Common myeloid progenitor, CD34-positive (primary cell): Measurements from ENCODE around the gene COX5A.
"Not testable (repeated sequence)": the region's sequence is repeated elsewhere in the genome, so short reads cannot be mapped to it uniquely, and the experiment has no call there.

Experiments
- CTCF ChIA-PET: fragments of 350-600 bp; sonication (Branson Sonifier 250); formaldehyde crosslinking; loops from one replicate; lab custom pipeline; 2021; ENCODE audit warnings: antibody characterized with exemption; lab: Charles Lee
- POLR2A ChIA-PET: fragments of 350-600 bp; sonication (Branson Sonifier 250); formaldehyde crosslinking; loops from one replicate; lab custom pipeline; 2021; ENCODE audit warnings: antibody characterized with exemption; lab: Charles Lee
- DNase-seq, 3 donors: peaks; one replicate each; pipeline versions ENCODE4 v3.0.0 to v3.0.0-alpha.2; 2013
- H3K27ac ChIP-seq, 2 experiments: 1 replicate in 1 of 2; 2 replicates in 1 of 2; pipeline ENCODE4 v1.7.0; 2013; ENCODE audit warnings: inconsistent platforms in 2 of 2, low read length in 2 of 2, mild to moderate bottlenecking in 2 of 2, low read depth in 1 of 2, moderate library complexity in 1 of 2; ENCODE audit not compliant: severe bottlenecking in 2 of 2, insufficient read depth in 1 of 2, poor library complexity in 1 of 2
- H3K27me3 ChIP-seq, 5 experiments: replicated peaks in 2 of 5; 1 replicate in 3 of 5; 2 replicates in 2 of 5; pipeline versions ENCODE4 v1.6.1 to v1.7.0; 2013; ENCODE audit warnings: low read length in 4 of 5, mild to moderate bottlenecking in 2 of 5, moderate library complexity in 2 of 5, inconsistent platforms in 1 of 5; ENCODE audit not compliant: insufficient read depth in 5 of 5, control insufficient read depth in 4 of 5
- H3K36me3 ChIP-seq, 4 experiments: 1 replicate in 2 of 4; 2 replicates in 2 of 4; pipeline versions ENCODE4 v1.6.1 to v1.7.0; 2013; ENCODE audit warnings: low read length in 3 of 4, control low read depth in 1 of 4, mild to moderate bottlenecking in 1 of 4; ENCODE audit not compliant: control insufficient read depth in 4 of 4, insufficient read depth in 4 of 4
- H3K4me1 ChIP-seq, 4 experiments: 1 replicate in 3 of 4; 2 replicates in 1 of 4; pipeline versions ENCODE4 v1.6.1 to v1.7.1; 2013; ENCODE audit warnings: low read length in 3 of 4, mild to moderate bottlenecking in 3 of 4, control low read depth in 1 of 4, inconsistent platforms in 1 of 4, moderate library complexity in 1 of 4; ENCODE audit not compliant: control insufficient read depth in 4 of 4, insufficient read depth in 4 of 4; ENCODE audit errors: control extremely low read depth in 1 of 4
- H3K4me3 ChIP-seq, 7 experiments: 1 replicate in 4 of 7; 2 replicates in 3 of 7; pipeline versions ENCODE4 v1.5.1 to v1.7.0; 2013; ENCODE audit warnings: mild to moderate bottlenecking in 7 of 7, low read length in 6 of 7, moderate library complexity in 6 of 7, inconsistent platforms in 2 of 7, low read depth in 2 of 7, control low read depth in 1 of 7; ENCODE audit not compliant: insufficient read depth in 4 of 7, control insufficient read depth in 1 of 7; ENCODE audit errors: extremely low read depth in 1 of 7
- H3K9me3 ChIP-seq, 5 experiments: 1 replicate in 4 of 5; 2 replicates in 1 of 5; pipeline versions ENCODE4 v1.6.1 to v1.7.1; 2013; ENCODE audit warnings: low read length in 4 of 5, mild to moderate bottlenecking in 2 of 5, inconsistent platforms in 1 of 5, low read depth in 1 of 5, moderate library complexity in 1 of 5; ENCODE audit not compliant: control insufficient read depth in 4 of 5, insufficient read depth in 2 of 5; ENCODE audit errors: control extremely low read depth in 1 of 5
- WGBS: methylation state at CpG from one replicate; pipeline ENCODE4 v1.1.5; 2013; ENCODE audit not compliant: insufficient coverage; 5-methylcytosine and 5-hydroxymethylcytosine counted together

The COX5A gene

GRCh38 chr15:74913799-74914198 lies 24.1 kb downstream of the COX5A start:
- CTCF ChIA-PET: interaction anchor here (1.1 kb wide), 1 partner anchor 37 kb away, joined by 3 read pairs; no protein-coding TSS in a partner anchor
- peaks cover 11 to 52% (median 37%) of the 10 kb centered on the region in 4 experiments for H3K36me3 ChIP-seq
- DNase-seq, H3K9me3 ChIP-seq, POLR2A ChIA-PET, H3K27me3 ChIP-seq, H3K4me3 ChIP-seq, H3K27ac ChIP-seq, H3K4me1 ChIP-seq: not testable (repeated sequence)
- WGBS: 100% methylated on average over 6 of the region's 8 CpGs

DNA sequence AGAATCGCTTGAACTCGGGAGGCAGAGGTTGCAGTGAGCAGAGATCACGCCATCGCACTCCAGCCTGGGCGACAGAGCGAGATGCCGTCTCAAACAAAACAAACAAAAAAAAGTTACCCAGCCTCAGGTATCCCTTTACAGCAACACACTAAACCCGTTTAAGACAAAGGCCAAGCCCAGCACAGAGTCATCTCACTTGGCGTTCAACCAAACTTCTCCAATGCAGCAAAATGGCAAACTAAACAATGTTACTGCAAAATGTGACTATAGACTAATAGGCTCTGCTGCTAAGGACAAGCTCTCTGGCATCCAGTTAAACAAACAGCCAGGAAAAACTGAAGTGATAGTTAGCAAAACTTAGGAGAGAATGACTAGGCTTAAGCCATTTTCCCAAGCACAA lies 24.8 kb downstream of the COX5A start:
- ChIA-PET POLR2A (no interaction called here), CTCF (interaction anchor here (1.1 to 1.9 kb wide), 2 partner anchors 11 to 37 kb away, joined by 3 to 10 read pairs; no protein-coding TSS in a partner anchor)
- Histone ChIP-seq H3K9me3 (no peaks in the 10 kb centered on the region), H3K27ac (peak overlapping the region in 1 of 2 experiments; percentile 36), H3K27me3 (no peaks in the 10 kb centered on the region), H3K36me3 (peaks cover 8 to 45% (median 32%) of the 10 kb centered on the region in 4 experiments), H3K4me3 (no peak overlapping the region), H3K4me1 (no peaks in the 10 kb centered on the region)
- DNase-seq: no peak
- WGBS: 91% methylated on average over 8 of the region's 9 CpGs

DNA sequence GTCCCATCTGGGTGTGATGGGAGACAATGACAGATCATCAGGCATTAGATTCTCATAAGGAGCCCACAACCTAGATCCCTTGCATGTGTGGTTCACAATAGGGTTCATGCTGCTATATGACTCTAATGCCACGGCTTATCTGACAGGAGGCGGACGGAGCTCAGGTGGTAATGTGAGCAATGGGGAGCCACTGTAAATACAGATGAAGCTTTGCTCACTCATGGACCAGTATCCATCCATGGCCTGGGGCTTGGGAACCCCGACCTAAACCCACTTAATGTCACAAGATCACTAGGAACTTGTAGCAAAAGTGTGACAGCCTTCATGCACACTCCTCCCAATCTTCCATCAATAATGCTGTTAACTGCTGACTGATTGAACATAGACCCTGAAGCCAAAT lies 29.2 kb downstream of the COX5A start:
- CTCF ChIA-PET: interaction anchor here (1.4 to 2.7 kb wide), 4 partner anchors 9 to 50 kb away, joined by 3 to 8 read pairs (median 6); no protein-coding TSS in a partner anchor
- Histone ChIP-seq H3K27me3 (no peaks in the 10 kb centered on the region), H3K9me3 (no peaks in the 10 kb centered on the region), H3K36me3 (peaks cover 6 to 35% (median 23%) of the 10 kb centered on the region in 4 experiments), H3K4me1 (peaks cover 7 to 32% (median 22%) of the 10 kb centered on the region in 4 experiments), H3K4me3 (no peak overlapping the region), H3K27ac (no peak overlapping the region)
- POLR2A ChIA-PET: no interaction called here
- 98% methylated on average over 4 of the region's 4 CpGs for WGBS
- DNase-seq: no peak

DNA sequence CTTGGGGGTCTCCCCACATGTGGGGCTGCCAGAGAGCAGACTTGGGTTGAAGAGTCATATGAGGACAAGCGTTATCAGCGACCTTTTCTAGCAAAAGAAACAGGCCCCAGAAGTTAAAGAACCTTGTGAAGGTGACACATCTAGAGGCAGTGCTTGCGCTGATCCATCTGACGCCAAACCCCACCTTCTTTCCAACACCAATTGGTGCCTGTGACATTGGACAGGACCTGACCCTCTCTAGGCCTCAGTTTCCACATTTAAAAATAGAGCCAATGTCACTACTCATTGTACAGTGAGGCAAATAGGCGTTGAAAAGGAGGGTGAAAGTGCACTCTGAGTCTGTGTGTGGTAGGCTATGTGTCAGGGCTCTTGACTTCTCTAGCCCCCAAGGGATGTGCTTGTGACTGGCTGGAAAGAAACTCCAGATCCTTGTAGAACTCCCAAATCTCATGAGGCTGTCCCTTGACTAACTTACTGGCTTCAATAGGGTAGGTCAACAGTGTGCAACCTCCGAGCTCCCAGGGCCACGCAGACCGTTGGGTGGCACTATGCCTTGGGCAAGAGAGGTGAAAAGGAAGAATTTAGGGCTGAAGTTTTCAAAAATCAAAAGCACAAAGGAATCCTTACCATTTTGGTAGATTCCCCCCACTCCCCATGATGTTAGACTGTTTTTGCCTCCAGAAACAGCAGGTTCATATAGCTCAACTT lies 30.6 kb downstream of the COX5A start:
- H3K4me1 ChIP-seq: peaks cover 10 to 43% (median 33%) of the 10 kb centered on the region in 4 experiments
- peak in 1 of 3 donors; percentile 43 for DNase-seq
- 14% methylated on average over 4 of the region's 8 CpGs for WGBS
- POLR2A ChIA-PET: interaction anchor here (0.6 to 2.0 kb wide), 4 partner anchors 18 to 138 kb away, joined by 3 to 12 read pairs (median 7); partner anchors contain the start of gene ULK3
- CTCF ChIA-PET: interaction anchor here (0.9 to 11.3 kb wide), 7 partner anchors 10 to 78 kb away, joined by 3 to 130 read pairs (median 8); partner anchors contain the start of gene ULK3
- H3K27me3 ChIP-seq: no peaks in the 10 kb centered on the region
- H3K27ac ChIP-seq: peak overlapping the region; percentile 72 to 88
- peaks cover 6 to 35% (median 23%) of the 10 kb centered on the region in 4 experiments for H3K36me3 ChIP-seq
- peak overlapping the region; percentile 83 to 92 (median 89) for H3K4me3 ChIP-seq
- no peaks in the 10 kb centered on the region for H3K9me3 ChIP-seq

- POLR2A ChIA-PET: interaction anchor here (0.6 to 2.0 kb wide), 4 partner anchors 17 to 137 kb away, joined by 3 to 8 read pairs (median 6); partner anchors contain the start of gene ULK3
- peaks cover 3 to 36% (median 23%) of the 10 kb centered on the region in 4 experiments for H3K36me3 ChIP-seq
- H3K9me3 ChIP-seq: no peaks in the 10 kb centered on the region
- peak; percentile 65 to 83 (median 83) for DNase-seq
- peak within 1 kb of the TSS; percentile 83 to 92 (median 89) for H3K4me3 ChIP-seq
- no peaks in the 10 kb centered on the region for H3K27me3 ChIP-seq
- under 1% methylated on average over 70 of the region's 74 CpGs for WGBS
- H3K27ac ChIP-seq: peak within 1 kb of the TSS; percentile 72 to 88
- peaks cover 16 to 50% (median 40%) of the 10 kb centered on the region in 4 experiments for H3K4me1 ChIP-seq
- CTCF ChIA-PET: interaction anchor here (0.9 to 11.3 kb wide), 8 partner anchors 10 to 81 kb away, joined by 3 to 130 read pairs (median 6); partner anchors contain the start of gene ULK3
These were observed 31.3 kb downstream of the COX5A start, which contains the start of gene FAM219B for GRCh38 chr15:74906450-74907162. TSS of gene FAM219B (minus strand) at chr15:74906851. CDS start at chr15:74906800, 51 bp downstream.

DNA sequence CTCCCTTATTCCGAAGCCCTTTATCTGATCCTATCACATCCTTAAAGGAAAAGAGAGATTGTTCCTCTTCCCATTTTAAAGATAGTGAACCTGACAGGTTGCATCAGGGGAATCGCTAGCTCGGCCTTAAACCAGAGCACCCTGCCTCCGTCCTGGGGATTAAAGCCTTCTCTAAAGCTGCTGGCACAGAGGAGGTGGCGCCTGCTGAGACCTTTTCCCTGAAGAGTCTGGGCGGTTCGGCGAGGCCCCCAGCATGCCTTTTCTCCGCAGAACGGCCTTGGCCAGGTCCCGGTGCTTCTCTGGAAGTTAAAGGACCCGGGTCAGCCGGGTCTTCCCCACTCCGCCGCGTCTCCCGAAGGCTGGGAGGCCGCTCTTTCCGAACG lies 31.8 kb downstream of the COX5A start:
- Histone ChIP-seq H3K36me3 (peaks cover 3 to 36% (median 24%) of the 10 kb centered on the region in 4 experiments), H3K4me1 (peaks cover 16 to 54% (median 45%) of the 10 kb centered on the region in 4 experiments), H3K27ac (peak overlapping the region; percentile 72 to 88), H3K27me3 (no peaks in the 10 kb centered on the region), H3K9me3 (no peaks in the 10 kb centered on the region), H3K4me3 (peak overlapping the region; percentile 83 to 92 (median 89))
- DNase-seq: peak in 1 of 3 donors; percentile 17
- under 1% methylated on average over 15 of the region's 20 CpGs for WGBS
- CTCF ChIA-PET: interaction anchor here (0.9 to 11.3 kb wide), 8 partner anchors 9 to 82 kb away, joined by 3 to 130 read pairs (median 6); partner anchors contain the start of gene ULK3
- POLR2A ChIA-PET: interaction anchor here (1.2 to 2.0 kb wide), 3 partner anchors 17 to 63 kb away, joined by 3 to 8 read pairs (median 7); partner anchors contain the start of gene ULK3
